ENCODE measurements around the gene TMEM178A.
"Not testable (repeated sequence)": the region's sequence is repeated elsewhere in the genome, so short reads cannot be mapped to it uniquely, and the experiment has no call there.

Gene TMEM178A

GRCh38 chr2:39649511-39649910 is 16.2 kb upstream of the TMEM178A start:
- DNase-seq: peak; percentile 24

GRCh38 chr2:39650468-39650867 is 15.2 kb upstream of the TMEM178A start:
- DNase-seq: no peak

GRCh38 chr2:39656215-39656614 is 9.5 kb upstream of the TMEM178A start:
- not testable (repeated sequence) for DNase-seq

- no peak for DNase-seq
These were observed 8.3 kb upstream of the TMEM178A start for GRCh38 chr2:39657287-39657937.

GRCh38 chr2:39658371-39658770 is 7.3 kb upstream of the TMEM178A start:
- no peak for DNase-seq

GRCh38 chr2:39659765-39660611 is 5.7 kb upstream of the TMEM178A start:
- no peak for DNase-seq

GRCh38 chr2:39660612-39661236 is 5.0 kb upstream of the TMEM178A start:
- no peak for DNase-seq

- DNase-seq: no peak
These were observed 3.9 kb upstream of the TMEM178A start for GRCh38 chr2:39661826-39662225.

- no peak for DNase-seq
These were observed 2.4 kb upstream of the TMEM178A start for GRCh38 chr2:39663187-39663930.

- no peak for DNase-seq
These were observed 1.4 kb upstream of the TMEM178A start for GRCh38 chr2:39664232-39664887.

- DNase-seq: no peak
These were observed 677 bp upstream of the TMEM178A start for GRCh38 chr2:39664888-39665591.

- no peak for DNase-seq
These were observed 879 bp downstream of the TMEM178A start for GRCh38 chr2:39666491-39667101.

- no peak for DNase-seq
These were observed 1.6 kb downstream of the TMEM178A start for GRCh38 chr2:39667104-39667885.

- DNase-seq: no peak
These were observed 2.2 kb downstream of the TMEM178A start for GRCh38 chr2:39667886-39668276.

- DNase-seq: no peak
These were observed 2.9 kb downstream of the TMEM178A start for GRCh38 chr2:39668576-39669080.

GRCh38 chr2:39671604-39672003 is 5.9 kb downstream of the TMEM178A start:
- DNase-seq: no peak

GRCh38 chr2:39673018-39673417 is 7.3 kb downstream of the TMEM178A start:
- no peak for DNase-seq

GRCh38 chr2:39676342-39676741 is 10.6 kb downstream of the TMEM178A start:
- DNase-seq: no peak

GRCh38 chr2:39678170-39678569 is 12.5 kb downstream of the TMEM178A start:
- no peak for DNase-seq

- no peak for DNase-seq
These were observed 14.1 kb downstream of the TMEM178A start for GRCh38 chr2:39679805-39680204.

Measured in NCI-H2029 (cell line).